Measurements from ENCODE around the gene RILPL2.
A peak's percentile ranks its signal among the peaks of the same experiment; 100 is the strongest.
"Not testable (repeated sequence)": the region's sequence is repeated elsewhere in the genome, so short reads cannot be mapped to it uniquely, and the experiment has no call there.

The RILPL2 gene

GRCh38 chr12:123449856-123450255, 13.4 kb upstream of the RILPL2 start:
- no peak for DNase-seq (ENCODE audit: low read depth in 3 of 3)

- no peak for DNase-seq (ENCODE audit: low read depth in 3 of 3)
Observed at GRCh38 chr12:123449249-123449733, 12.8 kb upstream of the RILPL2 start.

GRCh38 chr12:123446333-123446713, 9.8 kb upstream of the RILPL2 start:
- DNase-seq (ENCODE audit: low read depth in 3 of 3) = no peak

GRCh38 chr12:123445388-123446332, 9.2 kb upstream of the RILPL2 start:
- DNase-seq (ENCODE audit: low read depth in 3 of 3) = no peak

GRCh38 chr12:123444092-123445026, 7.9 kb upstream of the RILPL2 start:
- no peak for DNase-seq (ENCODE audit: low read depth in 3 of 3)

GRCh38 chr12:123442774-123443173, 6.3 kb upstream of the RILPL2 start:
- DNase-seq (ENCODE audit: low read depth in 3 of 3) = no peak

- no peak for DNase-seq (ENCODE audit: low read depth in 3 of 3)
Observed at GRCh38 chr12:123441523-123442164, 5.2 kb upstream of the RILPL2 start.

- no peak for DNase-seq (ENCODE audit: low read depth in 3 of 3)
Observed at GRCh38 chr12:123435636-123436016, 858 bp downstream of the RILPL2 start.

- no peak for DNase-seq (ENCODE audit: low read depth in 3 of 3)
Observed at GRCh38 chr12:123433615-123434014, 2.9 kb downstream of the RILPL2 start.

- peak in 1 of 3 experiments; percentile 22 for DNase-seq (ENCODE audit: low read depth in 3 of 3)
Observed at GRCh38 chr12:123431951-123432817, 4.3 kb downstream of the RILPL2 start.

- not testable (repeated sequence) for DNase-seq (ENCODE audit: low read depth in 3 of 3)
Observed at GRCh38 chr12:123429101-123429500, 7.4 kb downstream of the RILPL2 start.

- no peak for DNase-seq (ENCODE audit: low read depth in 3 of 3)
Observed at GRCh38 chr12:123428591-123428990, 7.9 kb downstream of the RILPL2 start.

- peak in 1 of 3 experiments; percentile 10 for DNase-seq (ENCODE audit: low read depth in 3 of 3)
Observed at GRCh38 chr12:123427036-123427769, 9.3 kb downstream of the RILPL2 start.

- no peak for DNase-seq (ENCODE audit: low read depth in 3 of 3)
Observed at GRCh38 chr12:123421314-123421713, 15.2 kb downstream of the RILPL2 start.

GRCh38 chr12:123410041-123410412, 26.5 kb downstream of the RILPL2 start:
- no peak for DNase-seq (ENCODE audit: low read depth in 3 of 3)

- DNase-seq (ENCODE audit: low read depth in 3 of 3) = not testable (repeated sequence)
Observed at GRCh38 chr12:123409284-123410040, 27.0 kb downstream of the RILPL2 start.

GRCh38 chr12:123408619-123409018, 27.9 kb downstream of the RILPL2 start:
- DNase-seq (ENCODE audit: low read depth in 3 of 3) = not testable (repeated sequence)

- not testable (repeated sequence) for DNase-seq (ENCODE audit: low read depth in 3 of 3)
Observed at GRCh38 chr12:123407934-123408333, 28.6 kb downstream of the RILPL2 start.

- DNase-seq (ENCODE audit: low read depth in 3 of 3) = not testable (repeated sequence)
Observed at GRCh38 chr12:123407269-123407668, 29.2 kb downstream of the RILPL2 start.
